GM21576 (cell line): ENCODE data around the gene NR2F1.

Source experiments
- ATAC-seq: cut with Tn5 transposase; IDR thresholded peaks from one replicate; pipeline ENCODE4 v1.9.1; 2021; ENCODE audit warnings: mild to moderate bottlenecking, moderate library complexity; ENCODE audit not compliant: unreplicated experiment

NR2F1 gene

GRCh38 chr5:93577854-93578812, 4.9 kb upstream of the NR2F1 start:
- ATAC-seq, result no peak

GRCh38 chr5:93578813-93579691, 4.0 kb upstream of the NR2F1 start:
- no peak for ATAC-seq

- ATAC-seq, result no peak
Measured at GRCh38 chr5:93579692-93580062, 3.3 kb upstream of the NR2F1 start.

- no peak for ATAC-seq
Measured at GRCh38 chr5:93580063-93580926, 2.7 kb upstream of the NR2F1 start.

DNA sequence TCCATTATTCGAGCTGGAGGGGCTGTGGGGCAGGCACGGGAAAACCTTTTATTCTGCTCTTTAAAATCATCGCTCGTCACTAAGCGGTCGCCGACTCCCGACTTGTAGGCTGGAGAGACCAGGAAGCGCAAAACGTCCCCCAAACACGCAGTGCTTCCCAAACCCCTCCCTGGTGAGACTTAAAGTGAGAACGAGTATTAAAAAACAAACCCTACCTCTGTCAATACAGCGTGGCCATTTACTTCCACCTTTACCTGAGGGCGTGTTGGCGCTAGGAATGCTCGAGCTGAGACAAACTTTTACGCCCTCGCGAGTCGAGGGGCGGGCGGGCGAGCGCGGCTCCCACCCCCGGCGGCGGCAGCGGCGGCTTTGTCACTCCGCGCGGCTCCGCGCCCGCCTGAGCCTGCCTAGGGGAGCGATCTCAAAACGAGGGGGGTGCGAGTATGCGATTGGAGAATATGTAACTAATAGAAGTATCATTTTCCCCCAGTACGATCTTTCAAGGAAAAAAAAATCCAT, 2.0 kb upstream of the NR2F1 start, which contains the start of gene NR2F1-AS1:
TSS of gene NR2F1-AS1 (minus strand) at position 293 of the 519 bp plus-strand sequence.
- peak; percentile 21 for ATAC-seq

DNA sequence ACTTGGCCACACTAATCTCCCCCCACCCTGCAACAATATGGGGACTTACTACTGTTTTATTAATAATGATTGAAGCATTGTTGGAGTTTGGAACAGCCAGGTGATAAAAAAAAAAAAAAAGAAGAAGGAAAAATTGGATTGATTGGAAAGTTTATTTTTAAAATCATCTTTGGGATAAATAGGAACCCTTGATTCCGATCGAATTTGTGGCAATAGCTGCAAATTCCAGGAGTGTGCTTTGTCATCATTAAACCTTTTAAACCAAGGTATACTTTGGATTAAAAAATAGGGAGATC, 907 bp upstream of the NR2F1 start:
- no peak for ATAC-seq

GRCh38 chr5:93583439-93583767, 381 bp downstream of the NR2F1 start:
- ATAC-seq, result no peak

DNA sequence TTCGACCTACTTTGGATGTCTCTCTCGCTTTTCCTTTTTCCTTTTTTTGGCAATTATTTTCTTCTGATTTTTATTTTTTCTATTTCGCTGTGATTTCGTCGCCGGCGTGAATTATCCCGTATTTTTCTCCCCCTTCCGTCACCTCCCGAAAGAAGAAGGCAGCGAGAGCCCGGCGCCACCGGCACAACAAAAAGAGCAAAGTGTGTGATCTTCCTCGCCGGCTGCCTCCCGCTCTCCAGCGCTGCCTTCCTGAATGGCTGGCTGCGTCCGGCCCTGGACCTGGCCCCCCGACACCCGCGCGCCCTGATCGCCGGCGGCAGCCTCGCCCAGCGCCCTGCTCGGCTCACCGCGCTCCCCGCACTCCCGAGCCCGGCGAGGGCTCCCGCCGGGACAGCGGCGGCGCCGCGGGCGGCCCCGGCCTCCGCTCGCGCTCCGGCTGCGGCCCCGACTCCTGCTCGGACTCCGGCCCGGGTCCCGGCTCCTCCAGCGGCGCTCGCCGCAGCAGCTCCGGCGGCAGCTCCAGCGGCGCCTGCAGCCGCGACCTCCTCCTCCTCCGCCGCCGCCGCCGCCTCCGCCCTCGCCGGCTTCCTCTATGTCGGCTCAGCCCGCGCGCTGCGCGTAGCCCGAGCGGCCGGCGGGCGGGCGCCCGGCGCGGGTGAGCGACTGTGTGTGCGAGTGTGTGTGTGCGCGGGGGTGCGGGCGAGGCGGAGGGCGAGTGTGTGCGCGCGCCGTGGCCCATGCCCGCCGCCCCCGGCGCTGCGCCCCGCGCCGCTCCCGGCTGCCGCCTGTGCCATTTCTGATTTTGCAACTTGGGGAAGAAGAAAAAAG, 960 bp downstream of the NR2F1 start:
- peak; percentile 28 for ATAC-seq

GRCh38 chr5:93584596-93585040, 1.6 kb downstream of the NR2F1 start:
- ATAC-seq, result no peak

GRCh38 chr5:93585041-93585766, 2.2 kb downstream of the NR2F1 start:
- ATAC-seq, result no peak

GRCh38 chr5:93585767-93586385, 2.9 kb downstream of the NR2F1 start:
- ATAC-seq, result no peak

DNA sequence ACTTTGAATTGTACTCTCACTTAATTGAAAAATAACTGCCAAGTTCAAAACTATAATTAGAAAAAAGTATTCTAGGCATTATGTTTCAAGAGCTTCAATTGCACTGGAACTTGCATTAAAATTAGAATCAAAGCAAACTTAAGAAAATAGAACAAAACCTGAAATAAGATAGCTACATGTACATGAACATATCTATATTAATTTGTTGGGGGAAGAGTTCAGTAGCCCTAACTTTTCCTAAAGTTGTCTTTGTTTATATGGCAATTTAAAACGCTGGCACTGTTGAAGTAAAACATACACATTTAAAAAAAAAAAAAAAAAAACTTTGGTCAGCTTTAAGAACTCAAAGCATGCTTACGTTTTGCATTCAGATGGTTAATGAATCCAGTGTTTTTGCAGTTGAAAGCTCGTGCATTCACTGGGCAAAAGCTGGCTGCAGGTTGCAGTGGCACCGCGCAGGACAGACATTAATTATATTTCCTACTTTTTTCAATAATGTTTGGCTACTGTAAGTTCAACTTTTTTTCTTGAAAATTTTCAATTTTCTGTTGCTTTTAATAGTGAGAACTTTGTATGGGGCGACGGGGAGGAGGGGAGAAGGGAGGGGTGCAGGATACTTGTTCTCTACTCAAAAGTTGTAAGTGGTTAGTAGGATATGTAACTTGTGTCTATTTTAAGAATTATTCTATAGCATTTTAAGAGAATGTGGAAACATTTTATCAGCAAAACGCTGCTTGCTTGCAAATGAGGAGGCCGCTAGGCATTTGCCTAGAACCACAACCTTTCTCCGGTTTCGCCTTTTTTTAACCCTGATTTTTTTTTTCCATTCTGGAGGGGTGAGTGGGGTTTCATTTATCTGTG, 3.9 kb downstream of the NR2F1 start:
- no peak for ATAC-seq

GRCh38 chr5:93587597-93588351, 4.8 kb downstream of the NR2F1 start:
- ATAC-seq, result no peak

DNA sequence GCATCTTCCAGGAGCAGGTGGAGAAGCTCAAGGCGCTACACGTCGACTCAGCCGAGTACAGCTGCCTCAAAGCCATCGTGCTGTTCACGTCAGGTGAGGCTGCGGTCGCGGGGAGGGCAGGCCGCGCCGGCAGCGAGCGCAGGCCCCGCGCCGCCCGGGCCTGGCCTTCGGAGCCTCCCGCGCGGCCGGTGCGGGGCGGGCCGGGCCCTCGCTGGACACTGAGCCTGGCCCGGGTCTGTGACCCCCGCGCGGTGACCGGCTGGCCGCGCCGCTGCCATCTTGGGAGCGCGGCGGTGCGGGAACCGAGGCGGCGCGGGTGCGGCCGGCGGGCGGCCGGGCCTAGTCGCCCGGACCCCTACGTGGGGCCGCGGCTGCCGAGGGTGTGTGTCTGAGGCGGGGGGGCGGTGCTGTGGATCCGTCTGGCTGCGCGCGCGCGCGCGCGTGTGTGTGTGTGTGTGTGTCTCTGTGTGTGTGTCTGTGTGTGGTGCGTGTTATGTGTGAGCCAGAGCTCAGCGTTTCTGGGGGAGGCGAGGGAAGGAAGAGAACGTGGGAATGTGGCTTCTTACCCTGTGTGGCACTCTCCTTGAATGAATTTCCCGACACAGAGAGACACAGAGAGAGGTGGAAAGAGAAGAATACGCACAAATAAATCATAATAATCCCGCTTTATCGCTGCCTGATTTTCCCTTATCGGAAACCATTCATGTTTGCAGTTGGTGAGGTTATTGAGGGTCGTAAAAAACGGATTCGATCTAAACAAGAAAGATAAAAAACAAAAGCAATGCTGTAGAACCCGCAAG, 5.5 kb downstream of the NR2F1 start:
- no peak for ATAC-seq

DNA sequence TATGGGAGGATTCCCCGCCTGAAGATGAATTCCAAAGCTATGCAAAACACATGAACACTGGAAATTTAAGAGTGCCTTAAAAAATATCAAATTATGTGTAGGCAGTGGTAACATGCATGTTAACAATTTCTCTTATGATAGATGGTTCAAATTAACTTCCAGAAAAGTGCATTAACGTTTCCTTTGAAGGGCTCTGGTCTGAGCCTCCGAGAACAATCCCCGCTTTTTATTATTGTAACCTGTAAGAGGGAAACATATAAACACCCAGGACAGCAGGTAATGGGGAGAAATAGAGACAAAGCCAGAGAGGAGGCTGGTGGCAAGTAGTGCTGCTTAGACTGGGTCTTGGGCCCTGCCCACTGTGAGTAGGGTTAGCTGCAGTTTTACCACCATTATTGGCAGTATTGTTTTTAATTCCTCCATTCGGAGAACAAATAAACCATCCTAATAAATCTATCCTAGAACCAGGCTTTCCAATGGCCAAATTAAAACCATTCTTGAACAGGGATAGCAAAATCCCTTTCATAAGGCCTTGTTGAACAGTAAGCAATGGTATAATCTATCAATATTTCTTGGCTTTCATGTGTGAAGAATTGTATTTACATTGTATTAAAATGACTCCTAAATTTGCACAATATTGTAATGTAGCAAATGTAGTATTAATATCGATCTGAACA, 6.3 kb downstream of the NR2F1 start:
- no peak for ATAC-seq

DNA sequence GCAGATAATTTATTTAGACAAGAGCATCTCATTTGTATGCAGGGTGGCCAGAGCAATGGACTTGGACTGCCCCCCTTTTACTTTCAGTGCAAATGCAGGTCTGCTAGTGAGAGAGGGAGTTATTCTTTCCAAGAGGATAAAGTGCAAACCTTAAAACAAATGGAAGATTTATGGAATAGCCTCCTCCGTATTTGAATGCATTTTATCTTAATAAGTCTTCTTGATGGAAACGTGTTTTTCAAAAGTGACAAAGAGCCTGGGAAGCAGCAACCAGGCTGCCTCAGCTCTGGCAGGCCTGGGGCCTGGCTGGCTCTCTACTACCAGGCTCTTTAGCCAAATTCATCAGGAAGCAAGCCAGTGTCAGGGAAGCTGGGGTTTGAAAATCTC, 6.8 kb downstream of the NR2F1 start:
- ATAC-seq, result no peak
